ENCODE measurements around the gene TMCC3.

TMCC3 gene

GRCh38 chr12:94589591-94590001 lies 60.8 kb downstream of the TMCC3 start:
- H3K36me3 ChIP-seq (ENCODE audit: control insufficient read depth, insufficient read depth, low read length), result no peaks in the 10 kb centered on the region; the same call in 1 of the 2 replicates
- no peaks in the 10 kb centered on the region for H3K27me3 ChIP-seq (replicated peaks; ENCODE audit: control insufficient read depth, insufficient read depth, low read length)
- DNase-seq (ENCODE audit: extremely low read depth, insufficient read length), result no peak
- TF ChIP-seq CTCF (IDR thresholded peaks at IDR 0.05; ENCODE audit: insufficient read depth, low read length, poor library complexity, severe bottlenecking), result no peak
- no peak overlapping the region for H3K4me3 ChIP-seq (replicated peaks; ENCODE audit: low read depth, low read length)

GRCh38 chr12:94588346-94588745 lies 62.0 kb downstream of the TMCC3 start:
- H3K27me3 ChIP-seq (replicated peaks; ENCODE audit: control insufficient read depth, insufficient read depth, low read length), result no peaks in the 10 kb centered on the region
- TF ChIP-seq CTCF (IDR thresholded peaks at IDR 0.05; ENCODE audit: insufficient read depth, low read length, poor library complexity, severe bottlenecking), result no peak
- H3K36me3 ChIP-seq (ENCODE audit: control insufficient read depth, insufficient read depth, low read length), result no peaks in the 10 kb centered on the region; the same call in 1 of the 2 replicates
- no peak overlapping the region for H3K4me3 ChIP-seq (replicated peaks; ENCODE audit: low read depth, low read length)
- no peak for DNase-seq (ENCODE audit: extremely low read depth, insufficient read length)

GRCh38 chr12:94587266-94588241 lies 62.8 kb downstream of the TMCC3 start:
- TF ChIP-seq CTCF (IDR thresholded peaks at IDR 0.05; ENCODE audit: insufficient read depth, low read length, poor library complexity, severe bottlenecking), result no peak
- DNase-seq (ENCODE audit: extremely low read depth, insufficient read length), result no peak
- Histone ChIP-seq H3K27me3 (replicated peaks; ENCODE audit: control insufficient read depth, insufficient read depth, low read length) (no peaks in the 10 kb centered on the region), H3K4me3 (replicated peaks; ENCODE audit: low read depth, low read length) (no peak overlapping the region), H3K36me3 (ENCODE audit: control insufficient read depth, insufficient read depth, low read length) (no peaks in the 10 kb centered on the region; the same call in 1 of the 2 replicates)

GRCh38 chr12:94586589-94587259 lies 63.6 kb downstream of the TMCC3 start:
- no peak for TF ChIP-seq CTCF (IDR thresholded peaks at IDR 0.05; ENCODE audit: insufficient read depth, low read length, poor library complexity, severe bottlenecking)
- no peak for DNase-seq (ENCODE audit: extremely low read depth, insufficient read length)
- Histone ChIP-seq H3K27me3 (replicated peaks; ENCODE audit: control insufficient read depth, insufficient read depth, low read length) (no peaks in the 10 kb centered on the region), H3K4me3 (replicated peaks; ENCODE audit: low read depth, low read length) (no peak overlapping the region), H3K36me3 (ENCODE audit: control insufficient read depth, insufficient read depth, low read length) (peaks cover 4% of the 10 kb centered on the region)

GRCh38 chr12:94585626-94586025 lies 64.7 kb downstream of the TMCC3 start:
- Histone ChIP-seq H3K4me3 (replicated peaks; ENCODE audit: low read depth, low read length) (no peak overlapping the region), H3K36me3 (ENCODE audit: control insufficient read depth, insufficient read depth, low read length) (peaks cover 6% of the 10 kb centered on the region), H3K27me3 (replicated peaks; ENCODE audit: control insufficient read depth, insufficient read depth, low read length) (no peaks in the 10 kb centered on the region)
- DNase-seq (ENCODE audit: extremely low read depth, insufficient read length), result no peak
- TF ChIP-seq CTCF (IDR thresholded peaks at IDR 0.05; ENCODE audit: insufficient read depth, low read length, poor library complexity, severe bottlenecking), result no peak
